Adipose tissue (tissue), 3 donors: ENCODE results near the gene EPB42. TPM values are rescaled to one million over a fixed set of nuclear protein-coding genes. Genes with fewer than 3 reads are reported as not detected.
"Not testable (repeated sequence)": the region's sequence is repeated elsewhere in the genome, so short reads cannot be mapped to it uniquely, and the experiment has no call there.

Experiments used
- H3K27ac ChIP-seq: one replicate; pipeline ENCODE4 v1.5.1; 2013; ENCODE audit warnings: low read depth, low read length
- WGBS, 3 donors: extraction: QIAGEN DNeasy Blood & Tissue Kit; methylation state at CpG; one replicate each; pipeline ENCODE4 v1.1.7; 2013; 5-methylcytosine and 5-hydroxymethylcytosine counted together
- polyA plus RNA-seq, 3 donors: library from polyadenylated mRNA; stranded (reverse); fragments of 200-250 nt; gene quantifications; one replicate each; pipeline ENCODE4 v1.2.3, GENCODE V29; 2013
- donor health status: healthy with polysubstance abuse.
- donor health status: Bipolar disorder and iron deficiency.
- donor health status: healthy.

EPB42 gene
- polyA plus RNA-seq, 3 donors = 0.16 to 5.5 (median 0.45) TPM

- 97% methylated on average over 17 to 27 of the region's 28 CpGs for WGBS, 3 donors
- H3K27ac ChIP-seq = not testable (repeated sequence)
Observed at GRCh38 chr15:43167261-43167660, 53.6 kb downstream of the EPB42 start.

- H3K27ac ChIP-seq = no peak overlapping the region
- 98 to 100% (median 99%) methylated on average over 1 to 2 of the region's 2 CpGs for WGBS, 3 donors
Observed at GRCh38 chr15:43165801-43166325, 55.0 kb downstream of the EPB42 start.

DNA sequence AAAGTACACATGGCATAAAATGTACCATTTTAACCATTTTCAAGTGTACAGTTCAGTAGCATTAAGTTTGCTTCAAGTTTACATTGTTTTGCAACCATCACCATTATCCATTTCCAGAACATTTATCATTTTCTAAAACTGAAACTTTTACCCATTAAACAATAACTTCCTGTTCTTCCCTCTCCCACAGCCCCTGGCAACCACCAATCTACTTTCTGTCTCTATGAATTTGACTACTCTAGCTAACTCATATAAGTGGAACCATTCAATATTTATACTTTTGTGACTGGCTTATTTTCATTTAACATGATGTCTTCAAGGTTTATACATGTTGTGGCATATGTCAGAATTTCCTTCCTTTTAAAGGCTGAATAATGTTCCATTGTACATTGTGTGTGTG lies 67.5 kb downstream of the EPB42 start:
- no peak overlapping the region for H3K27ac ChIP-seq

DNA sequence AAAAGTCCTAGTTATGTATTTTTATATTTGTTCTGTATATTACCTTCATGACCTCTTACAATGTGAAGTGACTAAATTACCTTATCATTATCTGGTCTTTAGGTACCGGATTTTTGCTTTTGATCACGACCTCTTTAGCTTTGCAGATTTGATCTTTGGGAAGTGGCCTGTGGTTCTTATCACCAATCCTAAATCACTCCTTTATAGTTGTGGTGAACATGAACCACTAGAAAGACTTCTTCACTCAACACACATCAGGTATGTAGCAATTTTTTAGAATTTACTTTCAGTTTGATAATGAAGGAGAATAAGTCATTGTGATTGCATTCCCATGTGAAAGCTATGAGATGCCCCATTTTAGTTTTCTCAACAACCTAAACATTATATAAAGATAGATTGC lies 69.1 kb downstream of the EPB42 start:
- no peak overlapping the region for H3K27ac ChIP-seq
- WGBS, 3 donors = 84 to 95% (median 94%) methylated on average over 2 of the region's 2 CpGs

GRCh38 chr15:43150191-43150929 lies 70.5 kb downstream of the EPB42 start:
- H3K27ac ChIP-seq = no peak overlapping the region
- 92 to 96% (median 93%) methylated on average over 5 of the region's 5 CpGs for WGBS, 3 donors

Other genes starting within 250 kb of the EPB42 start
- gene UBR1, start 115.0 kb downstream of the EPB42 start, polyA plus RNA-seq = 1 to 10 TPM; 4.8 to 9.8 (median 5.3) TPM
- 10 to 100 TPM in 2 of 3 donors, 1 to 10 TPM in 1; 8.2 to 25.3 (median 10.3) TPM for gene TMEM62, start 87.4 kb downstream of the EPB42 start, polyA plus RNA-seq
- 10 to 100 TPM; 37.7 to 75.7 (median 62.0) TPM for gene CCNDBP1, start 35.6 kb downstream of the EPB42 start, polyA plus RNA-seq
- gene TGM5, start 45.9 kb upstream of the EPB42 start, polyA plus RNA-seq = 1 to 10 TPM in 1 of 3 donors, under 1 TPM in 1, not detected in 1; 0.06 to 4.9 TPM
- under 1 TPM in 1 of 3 donors, not detected in 2; 0.02 TPM for gene TGM7, start 81.2 kb upstream of the EPB42 start, polyA plus RNA-seq
- 1 to 10 TPM; 2.1 to 5.5 (median 2.5) TPM for gene LCMT2, start 109.6 kb upstream of the EPB42 start, polyA plus RNA-seq
- 1 to 10 TPM; 6.1 to 8.7 (median 6.3) TPM for gene ZSCAN29, start 150.0 kb upstream of the EPB42 start, polyA plus RNA-seq
- gene TUBGCP4, start 150.1 kb upstream of the EPB42 start, polyA plus RNA-seq = 1 to 10 TPM; 3.6 to 5.2 (median 5.2) TPM